Hindlimb muscle (tissue), 1 donor: ENCODE data around the gene ZNF584. TPM values are rescaled to one million over a fixed set of nuclear protein-coding genes. Genes with fewer than 3 reads are reported as not detected.
"Not testable (repeated sequence)": the region's sequence is repeated elsewhere in the genome, so short reads cannot be mapped to it uniquely, and the experiment has no call there.

Experiments
- DNase-seq: peaks from one replicate; pipeline ENCODE4 v3.0.0-alpha.2; 2013
- polyA plus RNA-seq: library from polyadenylated mRNA; unstranded; fragments of 120-200 nt; gene quantifications from one replicate; pipeline ENCODE4 v1.2.1, GENCODE V29; 2013; ENCODE audit not compliant: insufficient read length

Gene ZNF584
- polyA plus RNA-seq, 1 donor: 5.4 TPM

GRCh38 chr19:58406818-58407657, 1.4 kb upstream of the ZNF584 start:
- DNase-seq: no peak

GRCh38 chr19:58407658-58408151, 744 bp upstream of the ZNF584 start:
- no peak for DNase-seq

- no peak for DNase-seq
Observed at GRCh38 chr19:58409010-58409790, 751 bp downstream of the ZNF584 start.

GRCh38 chr19:58416604-58417003, 8.2 kb downstream of the ZNF584 start:
- DNase-seq: no peak

GRCh38 chr19:58417071-58417470, 8.6 kb downstream of the ZNF584 start:
- no peak for DNase-seq

- DNase-seq: no peak
Observed at GRCh38 chr19:58428617-58429016, 20.2 kb downstream of the ZNF584 start.

- DNase-seq: no peak
Observed at GRCh38 chr19:58429745-58430144, 21.3 kb downstream of the ZNF584 start.

GRCh38 chr19:58434217-58434616, 25.8 kb downstream of the ZNF584 start:
- DNase-seq: no peak

- peak; percentile 97 for DNase-seq
Observed at GRCh38 chr19:58439576-58440554, 31.4 kb downstream of the ZNF584 start, which contains the start of gene ZNF132. Gene ZNF132 (minus strand): TSS chr19:58440153. CDS start chr19:58439821, 332 bp downstream.

- DNase-seq: no peak
Observed at GRCh38 chr19:58440556-58440955, 32.1 kb downstream of the ZNF584 start.

- DNase-seq: not testable (repeated sequence)
Observed at GRCh38 chr19:58442986-58443385, 34.5 kb downstream of the ZNF584 start.

- DNase-seq: not testable (repeated sequence)
Observed at GRCh38 chr19:58448860-58449259, 40.4 kb downstream of the ZNF584 start.

GRCh38 chr19:58449980-58450379, 41.5 kb downstream of the ZNF584 start:
- not testable (repeated sequence) for DNase-seq

- no peak for DNase-seq
Observed at GRCh38 chr19:58450856-58451357, 42.5 kb downstream of the ZNF584 start.

- peak; percentile 97 for DNase-seq
Observed at GRCh38 chr19:58451358-58452101, 43.1 kb downstream of the ZNF584 start, which contains the start of gene ZNF324B. Gene ZNF324B (plus strand): TSS chr19:58451622. CDS start chr19:58453702, 2,080 bp downstream.

- no peak for DNase-seq
Observed at GRCh38 chr19:58453743-58454142, 45.3 kb downstream of the ZNF584 start.

GRCh38 chr19:58455306-58455705, 46.9 kb downstream of the ZNF584 start:
- DNase-seq: no peak

- DNase-seq: no peak
Observed at GRCh38 chr19:58456111-58456510, 47.7 kb downstream of the ZNF584 start.

- DNase-seq: no peak
Observed at GRCh38 chr19:58460039-58460438, 51.6 kb downstream of the ZNF584 start.

GRCh38 chr19:58466089-58466759, 57.8 kb downstream of the ZNF584 start:
- no peak for DNase-seq
